GM18519 (cell line): ENCODE data around the gene TIGD3.
"Not testable (repeated sequence)": the region's sequence is repeated elsewhere in the genome, so short reads cannot be mapped to it uniquely, and the experiment has no call there.

Experiments used
- ATAC-seq: cut with Tn5 transposase; IDR thresholded peaks from one replicate; pipeline ENCODE4 v1.9.1; 2021; ENCODE audit warnings: mild to moderate bottlenecking, moderate library complexity; ENCODE audit not compliant: unreplicated experiment, low FRiP score

Gene TIGD3

DNA sequence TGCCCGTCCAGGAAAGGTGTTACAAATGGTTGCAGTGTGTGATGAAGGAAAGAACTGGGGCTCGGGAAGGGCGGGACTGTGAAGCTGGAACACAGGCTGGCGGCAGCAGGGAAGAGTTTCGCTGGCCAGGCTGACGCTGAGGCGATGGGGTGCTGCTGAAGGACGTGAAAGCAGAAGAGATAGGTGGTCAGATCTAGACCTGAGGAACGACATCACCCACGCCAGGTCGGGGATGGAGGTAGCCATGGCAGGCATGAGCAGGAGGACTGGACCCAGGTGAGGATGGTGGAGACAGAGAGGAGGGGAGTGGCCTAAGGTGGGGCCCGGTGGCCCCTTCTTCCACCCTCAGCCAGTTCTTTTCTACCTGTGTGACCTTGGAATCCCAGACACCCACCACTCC, 30.7 kb upstream of the TIGD3 start:
- no peak for ATAC-seq

GRCh38 chr11:65325435-65325834, 29.1 kb upstream of the TIGD3 start:
- ATAC-seq: no peak

GRCh38 chr11:65327021-65327420, 27.5 kb upstream of the TIGD3 start:
- ATAC-seq: no peak

GRCh38 chr11:65329478-65329877, 25.1 kb upstream of the TIGD3 start:
- no peak for ATAC-seq

- ATAC-seq: no peak
Measured at GRCh38 chr11:65329944-65330403, 24.6 kb upstream of the TIGD3 start.

DNA sequence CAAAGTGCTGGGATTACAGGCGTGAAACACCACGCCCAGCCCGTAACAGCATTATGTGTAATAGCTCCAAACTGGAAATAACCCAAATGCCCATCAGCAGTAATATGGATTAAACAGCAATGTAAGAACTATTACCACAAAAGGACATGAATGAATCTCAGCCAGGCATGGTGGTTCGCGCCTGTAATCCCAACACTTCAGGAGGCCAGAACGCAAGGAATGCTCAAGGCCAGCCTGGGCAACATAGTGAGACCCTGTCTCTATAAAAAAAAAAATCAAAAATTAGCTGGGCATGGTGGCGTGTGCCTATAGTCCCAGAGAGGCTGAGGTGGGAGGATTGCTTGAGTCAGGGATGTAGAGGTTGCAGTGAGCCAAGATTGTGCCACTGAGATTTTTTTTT, 24.0 kb upstream of the TIGD3 start:
- ATAC-seq: no peak

- ATAC-seq: not testable (repeated sequence)
Measured at GRCh38 chr11:65332591-65332990, 22.0 kb upstream of the TIGD3 start.

- ATAC-seq: no peak
Measured at GRCh38 chr11:65334696-65335295, 19.8 kb upstream of the TIGD3 start.

- no peak for ATAC-seq
Measured at GRCh38 chr11:65338676-65339075, 15.9 kb upstream of the TIGD3 start.

DNA sequence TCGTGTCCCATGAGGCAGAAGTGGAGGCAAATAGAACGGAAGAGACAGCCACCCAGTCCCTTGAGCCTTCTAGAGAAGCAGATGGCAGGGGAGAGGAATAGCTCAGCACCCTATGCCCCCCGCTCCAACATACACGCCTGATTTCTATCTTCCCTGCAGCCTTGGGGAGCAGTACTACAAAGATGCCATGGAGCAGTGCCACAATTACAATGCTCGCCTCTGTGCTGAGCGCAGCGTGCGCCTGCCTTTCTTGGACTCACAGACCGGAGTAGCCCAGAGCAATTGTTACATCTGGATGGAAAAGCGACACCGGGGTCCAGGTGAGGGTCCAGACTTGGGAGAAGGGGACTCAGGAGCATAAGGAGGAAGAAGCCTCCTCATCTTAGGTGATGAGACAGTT, 14.3 kb upstream of the TIGD3 start:
- no peak for ATAC-seq

GRCh38 chr11:65341856-65342255, 12.7 kb upstream of the TIGD3 start:
- ATAC-seq: no peak

DNA sequence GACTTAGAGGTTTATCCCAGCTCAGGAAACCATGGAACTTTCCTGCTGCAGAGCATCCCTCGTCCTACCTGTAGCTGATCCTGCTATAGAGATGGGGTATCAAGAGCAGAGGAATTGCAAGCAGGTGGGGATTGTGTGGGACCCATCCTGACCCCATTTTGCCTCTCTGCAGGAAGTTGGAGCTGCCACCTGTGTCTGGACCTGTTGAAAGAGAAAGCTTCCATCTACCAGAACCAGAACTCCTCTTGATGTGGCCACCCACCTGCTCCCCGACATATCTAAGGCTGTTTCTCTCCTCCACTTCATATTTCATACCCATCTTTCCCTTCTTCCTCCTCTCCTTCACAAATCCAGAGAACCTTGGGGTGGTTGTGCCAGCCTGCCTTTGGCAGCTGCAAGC, 3.0 kb upstream of the TIGD3 start:
- ATAC-seq: no peak

DNA sequence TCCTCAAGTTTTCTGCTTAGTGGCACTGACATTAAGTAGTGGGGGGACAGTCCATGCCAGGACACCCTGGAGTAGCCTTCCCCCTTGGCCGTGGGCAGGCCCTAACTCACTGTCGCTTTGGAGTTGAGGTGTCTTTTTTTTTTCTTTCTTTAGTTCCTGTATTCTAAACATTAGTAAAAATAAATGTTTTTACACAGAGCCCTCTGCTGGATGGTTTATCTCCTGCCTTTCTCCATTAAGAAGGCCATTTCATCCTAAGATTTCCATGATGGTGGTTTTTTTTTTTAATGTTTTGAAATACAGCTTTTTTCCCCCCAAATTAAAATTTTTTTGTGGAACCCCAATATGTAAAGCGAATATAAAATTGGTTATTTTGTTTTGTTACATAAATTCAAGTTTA, 1.8 kb upstream of the TIGD3 start:
- ATAC-seq: no peak

GRCh38 chr11:65353376-65353775, 1.2 kb upstream of the TIGD3 start:
- ATAC-seq: no peak

DNA sequence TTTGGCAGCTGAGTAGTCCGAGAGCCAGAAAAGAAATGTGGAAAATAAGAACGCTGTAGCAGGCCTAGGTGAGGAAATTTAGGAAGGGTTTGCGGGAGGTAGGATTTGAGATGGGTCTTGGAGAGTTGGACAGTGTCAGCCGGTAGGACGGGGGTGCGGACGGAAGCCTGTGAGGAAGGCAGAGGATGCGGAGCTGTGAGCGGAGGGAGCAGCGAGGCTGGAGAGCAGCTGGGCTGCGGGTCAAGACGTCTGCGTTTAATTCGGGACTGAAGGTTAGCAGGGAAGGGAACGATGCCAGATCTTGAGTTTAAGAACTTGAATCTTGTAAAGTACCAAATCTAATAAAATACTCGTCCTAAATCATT, 669 bp upstream of the TIGD3 start:
- no peak for ATAC-seq

- peak; percentile 19 for ATAC-seq
Measured at GRCh38 chr11:65355013-65355775, 643 bp downstream of the TIGD3 start.

- no peak for ATAC-seq
Measured at GRCh38 chr11:65355776-65356393, 1.3 kb downstream of the TIGD3 start.

DNA sequence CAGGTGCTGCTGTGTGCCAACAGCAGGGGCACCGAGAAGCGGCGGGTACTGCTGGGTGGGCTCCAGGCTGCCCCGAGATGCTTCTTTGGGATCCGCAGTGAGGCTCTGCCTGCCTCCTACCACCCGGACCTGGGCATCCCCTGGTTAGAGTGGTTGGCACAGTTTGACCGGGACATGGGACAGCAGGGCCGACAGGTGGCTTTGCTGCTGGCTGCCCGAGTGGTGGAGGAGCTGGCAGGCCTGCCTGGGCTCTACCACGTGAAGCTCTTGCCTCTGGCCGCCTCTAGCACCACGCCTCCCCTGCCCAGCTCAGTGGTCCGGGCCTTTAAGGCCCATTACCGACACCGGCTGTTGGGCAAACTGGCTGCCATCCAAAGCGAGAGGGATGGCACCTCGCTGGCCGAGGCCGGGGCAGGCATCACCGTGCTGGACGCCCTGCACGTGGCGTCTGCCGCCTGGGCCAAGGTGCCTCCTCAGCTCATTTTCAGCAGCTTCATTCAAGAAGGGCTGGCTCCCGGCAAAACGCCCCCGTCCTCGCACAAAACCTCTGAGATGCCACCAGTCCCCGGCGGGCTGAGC, 1.9 kb downstream of the TIGD3 start:
- ATAC-seq: no peak

GRCh38 chr11:65357856-65358356, 3.4 kb downstream of the TIGD3 start:
- no peak for ATAC-seq

DNA sequence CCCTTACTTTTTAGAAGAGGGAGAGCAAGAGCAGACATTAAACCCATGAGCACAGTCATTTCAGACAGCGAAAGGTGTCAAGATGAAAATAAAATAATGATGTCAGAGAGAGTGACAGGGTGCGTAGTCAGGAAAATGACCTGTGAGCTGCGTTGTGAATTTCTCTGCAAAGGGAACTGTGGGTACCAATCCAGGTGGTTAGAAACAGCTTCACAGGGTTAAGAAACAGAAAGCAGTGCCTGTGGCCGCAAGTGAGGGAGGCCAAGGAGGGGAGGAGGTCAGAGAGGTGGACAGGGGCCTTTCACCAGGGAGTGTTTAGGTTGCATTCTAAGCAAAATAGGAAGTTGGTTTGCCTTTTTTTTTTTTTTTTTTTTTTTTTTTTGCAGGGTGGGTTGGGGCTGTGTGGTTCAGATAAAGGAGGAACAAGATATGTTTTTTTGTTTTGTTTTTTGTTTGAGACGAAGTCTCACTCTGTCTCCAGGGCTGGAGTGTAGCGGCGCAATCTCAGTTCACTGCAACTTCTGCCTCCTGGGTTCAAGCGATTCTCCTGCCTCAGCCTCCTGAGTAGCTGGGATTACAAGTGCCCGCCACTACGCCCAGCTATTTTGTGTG, 7.9 kb downstream of the TIGD3 start:
- no peak for ATAC-seq

DNA sequence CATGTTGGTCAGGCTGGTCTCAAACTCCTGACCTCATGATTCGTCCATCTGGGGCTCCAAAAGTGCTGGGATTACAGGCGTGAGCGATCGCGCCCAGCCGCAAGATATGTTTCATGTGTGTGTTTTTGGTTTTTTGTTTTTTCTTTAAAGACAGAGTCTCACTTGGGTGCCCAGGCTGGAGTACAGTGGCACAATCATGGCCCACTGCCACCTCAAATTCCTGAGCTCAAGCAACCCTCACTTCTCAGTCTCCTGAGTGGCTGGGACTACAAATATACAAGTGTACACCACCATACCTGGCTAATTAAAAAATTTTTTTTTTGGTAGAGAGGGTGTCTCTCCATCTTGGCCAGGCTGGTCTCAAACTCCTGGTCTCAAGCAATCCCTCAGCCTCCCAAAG, 8.4 kb downstream of the TIGD3 start:
- no peak for ATAC-seq
